ENCODE measurements around the gene C2orf15. TPM values are rescaled to one million over a fixed set of nuclear protein-coding genes. Genes with fewer than 3 reads are reported as not detected.

Gene C2orf15
- total and polyA plus RNA-seq, 9 of the 15 experiments (the other 6 are each of a cell fraction or from before 2014, with no cell fraction given): 0.04 to 0.27 (median 0.15) TPM; not detected in 1

DNA sequence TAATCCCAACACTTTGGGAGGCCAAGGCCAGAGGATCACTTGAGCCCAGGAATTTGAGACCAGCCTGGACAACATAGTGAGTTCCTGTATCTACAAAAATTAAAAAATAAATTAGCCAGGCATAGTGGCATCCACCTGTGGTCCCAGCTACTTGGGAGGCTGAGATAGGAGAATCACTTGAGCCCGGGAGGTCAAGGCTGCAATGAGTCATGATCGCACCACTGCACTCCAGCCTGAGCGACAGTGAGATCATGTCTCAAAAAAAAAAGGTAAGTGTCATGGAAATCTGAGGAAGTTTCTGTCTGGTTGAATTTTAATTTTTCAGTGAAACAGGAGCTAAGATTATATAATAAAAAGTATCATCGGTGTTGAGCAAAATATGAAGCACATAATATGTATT lies 2.5 kb upstream of the C2orf15 start:
- Histone ChIP-seq H3K4me3 (no peak overlapping the region), H3K9me3 (replicated peaks; ENCODE audit: control insufficient read depth, insufficient read depth, low read depth, low read length) (no peaks in the 10 kb centered on the region), H3K36me3 (ENCODE audit: control insufficient read depth, insufficient read depth, low read length) (no peaks in the 10 kb centered on the region), H3K9me1 (ENCODE audit: control insufficient read depth, insufficient read depth, low read length) (no peaks in the 10 kb centered on the region), H3K79me2 (ENCODE audit: control insufficient read depth, insufficient read depth, low read length) (no peaks in the 10 kb centered on the region), H3K27me3 (ENCODE audit: control insufficient read depth in 2 of 2, insufficient read depth in 2 of 2, low read length in 2 of 2) (no peaks in the 10 kb centered on the region), H3K9ac (ENCODE audit: insufficient read depth in 1 of 2, low read depth in 2 of 2, low read length in 2 of 2) (no peak overlapping the region), H3K27ac (ENCODE audit: extremely low read depth, low read depth, low read length) (no peak overlapping the region), H3K4me1 (replicated peaks in 1 of 2; ENCODE audit: control insufficient read depth in 2 of 2, insufficient read depth in 2 of 2, low read length in 2 of 2) (peaks cover 0 to 17% of the 10 kb centered on the region in 2 experiments; a peak in 2 of 5 replicates), H3K4me2 (ENCODE audit: insufficient read depth, low read length) (no peak overlapping the region), H4K20me1 (replicated peaks; ENCODE audit: control insufficient read depth, insufficient read depth, low read length) (no peaks in the 10 kb centered on the region), H2AFZ (ENCODE audit: low read depth, low read length) (no peak overlapping the region)
- ATAC-seq: no peak
- 6% methylated on average over 4 of the region's 4 CpGs for WGBS (ENCODE audit: insufficient coverage, low coverage, missing lambda C conversion rate)
- peak in 1 of 4 experiments; percentile 43 for DNase-seq (ENCODE audit: extremely low read depth in 1 of 4, low spot score in 3 of 4)
- in situ Hi-C loops (cut with MboI): no loop called here
- ChIA-PET POLR2A (interaction anchor here (0.6 kb wide), 2 partner anchors 207 to 746 kb away, joined by 3 read pairs; no protein-coding TSS in a partner anchor), CTCF (ENCODE audit: low intra/inter-chr PET ratio) (no interaction called here)
- intact Hi-C loops (cut with micrococcal nuclease): no loop called here
- no TSS peak for BruUV-seq (replicated peaks)
- peak; percentile 49 for FAIRE-seq
- TF ChIP-seq FOSL1 (tag; conservative IDR thresholded peaks at IDR 0.05): peak; percentile 56
- no peak for TF ChIP-seq THRAP3 (IDR thresholded peaks at IDR 0.05; ENCODE audit: borderline replicate concordance)
- TF ChIP-seq DPF2 (IDR thresholded peaks at IDR 0.05): 0 out of 2 replicates have a peak, but pooled peaks have one; percentile 28
- TF ChIP-seq TEAD2 (tag; IDR thresholded peaks at IDR 0.05): no peak
- no peak for TF ChIP-seq TCF3 (CRISPR knock-in tag; IDR thresholded peaks at IDR 0.05)
- peak; percentile 64 for TF ChIP-seq CBFA2T3 (IDR thresholded peaks at IDR 0.05)
- no peak for TF ChIP-seq NFRKB (IDR thresholded peaks at IDR 0.05; ENCODE audit: low read depth)
- TF ChIP-seq, protein P1, sequence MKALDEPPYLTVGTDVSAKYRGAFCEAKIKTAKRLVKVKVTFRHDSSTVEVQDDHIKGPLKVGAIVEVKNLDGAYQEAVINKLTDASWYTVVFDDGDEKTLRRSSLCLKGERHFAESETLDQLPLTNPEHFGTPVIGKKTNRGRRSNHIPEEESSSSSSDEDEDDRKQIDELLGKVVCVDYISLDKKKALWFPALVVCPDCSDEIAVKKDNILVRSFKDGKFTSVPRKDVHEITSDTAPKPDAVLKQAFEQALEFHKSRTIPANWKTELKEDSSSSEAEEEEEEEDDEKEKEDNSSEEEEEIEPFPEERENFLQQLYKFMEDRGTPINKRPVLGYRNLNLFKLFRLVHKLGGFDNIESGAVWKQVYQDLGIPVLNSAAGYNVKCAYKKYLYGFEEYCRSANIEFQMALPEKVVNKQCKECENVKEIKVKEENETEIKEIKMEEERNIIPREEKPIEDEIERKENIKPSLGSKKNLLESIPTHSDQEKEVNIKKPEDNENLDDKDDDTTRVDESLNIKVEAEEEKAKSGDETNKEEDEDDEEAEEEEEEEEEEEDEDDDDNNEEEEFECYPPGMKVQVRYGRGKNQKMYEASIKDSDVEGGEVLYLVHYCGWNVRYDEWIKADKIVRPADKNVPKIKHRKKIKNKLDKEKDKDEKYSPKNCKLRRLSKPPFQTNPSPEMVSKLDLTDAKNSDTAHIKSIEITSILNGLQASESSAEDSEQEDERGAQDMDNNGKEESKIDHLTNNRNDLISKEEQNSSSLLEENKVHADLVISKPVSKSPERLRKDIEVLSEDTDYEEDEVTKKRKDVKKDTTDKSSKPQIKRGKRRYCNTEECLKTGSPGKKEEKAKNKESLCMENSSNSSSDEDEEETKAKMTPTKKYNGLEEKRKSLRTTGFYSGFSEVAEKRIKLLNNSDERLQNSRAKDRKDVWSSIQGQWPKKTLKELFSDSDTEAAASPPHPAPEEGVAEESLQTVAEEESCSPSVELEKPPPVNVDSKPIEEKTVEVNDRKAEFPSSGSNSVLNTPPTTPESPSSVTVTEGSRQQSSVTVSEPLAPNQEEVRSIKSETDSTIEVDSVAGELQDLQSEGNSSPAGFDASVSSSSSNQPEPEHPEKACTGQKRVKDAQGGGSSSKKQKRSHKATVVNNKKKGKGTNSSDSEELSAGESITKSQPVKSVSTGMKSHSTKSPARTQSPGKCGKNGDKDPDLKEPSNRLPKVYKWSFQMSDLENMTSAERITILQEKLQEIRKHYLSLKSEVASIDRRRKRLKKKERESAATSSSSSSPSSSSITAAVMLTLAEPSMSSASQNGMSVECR (CRISPR knock-in tag; IDR thresholded peaks at IDR 0.05): no peak
- TF ChIP-seq, protein P2, sequence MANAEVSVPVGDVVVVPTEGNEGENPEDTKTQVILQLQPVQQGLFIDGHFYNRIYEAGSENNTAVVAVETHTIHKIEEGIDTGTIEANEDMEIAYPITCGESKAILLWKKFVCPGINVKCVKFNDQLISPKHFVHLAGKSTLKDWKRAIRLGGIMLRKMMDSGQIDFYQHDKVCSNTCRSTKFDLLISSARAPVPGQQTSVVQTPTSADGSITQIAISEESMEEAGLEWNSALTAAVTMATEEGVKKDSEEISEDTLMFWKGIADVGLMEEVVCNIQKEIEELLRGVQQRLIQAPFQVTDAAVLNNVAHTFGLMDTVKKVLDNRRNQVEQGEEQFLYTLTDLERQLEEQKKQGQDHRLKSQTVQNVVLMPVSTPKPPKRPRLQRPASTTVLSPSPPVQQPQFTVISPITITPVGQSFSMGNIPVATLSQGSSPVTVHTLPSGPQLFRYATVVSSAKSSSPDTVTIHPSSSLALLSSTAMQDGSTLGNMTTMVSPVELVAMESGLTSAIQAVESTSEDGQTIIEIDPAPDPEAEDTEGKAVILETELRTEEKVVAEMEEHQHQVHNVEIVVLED (CRISPR knock-in tag; IDR thresholded peaks at IDR 0.05): no peak
- no peak for TF ChIP-seq CBX2 (IDR thresholded peaks at IDR 0.05; ENCODE audit: insufficient read depth, low read length, poor library complexity, severe bottlenecking)
- TF ChIP-seq, protein P3, sequence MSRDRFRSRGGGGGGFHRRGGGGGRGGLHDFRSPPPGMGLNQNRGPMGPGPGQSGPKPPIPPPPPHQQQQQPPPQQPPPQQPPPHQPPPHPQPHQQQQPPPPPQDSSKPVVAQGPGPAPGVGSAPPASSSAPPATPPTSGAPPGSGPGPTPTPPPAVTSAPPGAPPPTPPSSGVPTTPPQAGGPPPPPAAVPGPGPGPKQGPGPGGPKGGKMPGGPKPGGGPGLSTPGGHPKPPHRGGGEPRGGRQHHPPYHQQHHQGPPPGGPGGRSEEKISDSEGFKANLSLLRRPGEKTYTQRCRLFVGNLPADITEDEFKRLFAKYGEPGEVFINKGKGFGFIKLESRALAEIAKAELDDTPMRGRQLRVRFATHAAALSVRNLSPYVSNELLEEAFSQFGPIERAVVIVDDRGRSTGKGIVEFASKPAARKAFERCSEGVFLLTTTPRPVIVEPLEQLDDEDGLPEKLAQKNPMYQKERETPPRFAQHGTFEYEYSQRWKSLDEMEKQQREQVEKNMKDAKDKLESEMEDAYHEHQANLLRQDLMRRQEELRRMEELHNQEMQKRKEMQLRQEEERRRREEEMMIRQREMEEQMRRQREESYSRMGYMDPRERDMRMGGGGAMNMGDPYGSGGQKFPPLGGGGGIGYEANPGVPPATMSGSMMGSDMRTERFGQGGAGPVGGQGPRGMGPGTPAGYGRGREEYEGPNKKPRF (IDR thresholded peaks at IDR 0.05; ENCODE audit: low read depth, low read length): no peak
- TF ChIP-seq HCFC1 (IDR thresholded peaks at IDR 0.05; ENCODE audit: low read depth, low read length): no peak
- no peak for TF ChIP-seq NCOA6 (IDR thresholded peaks at IDR 0.05)
- peak in 1 of 2 experiments; percentile 36; a peak in 1 of 4 replicates for TF ChIP-seq KDM1A (IDR thresholded peaks at IDR 0.05)
